HG02970 (cell line): Measurements from ENCODE around the gene CRTAC1.
"Not testable (repeated sequence)": the region's sequence is repeated elsewhere in the genome, so short reads cannot be mapped to it uniquely, and the experiment has no call there.

Experiments used
- ATAC-seq: cut with Tn5 transposase; IDR thresholded peaks from one replicate; pipeline ENCODE4 v1.9.1; 2021; ENCODE audit warnings: mild to moderate bottlenecking, moderate library complexity, moderate number of reproducible peaks; ENCODE audit not compliant: unreplicated experiment, low FRiP score

The CRTAC1 gene

GRCh38 chr10:97850446-97850845, 180.0 kb downstream of the CRTAC1 start:
- ATAC-seq, result no peak

GRCh38 chr10:97849687-97850402, 180.6 kb downstream of the CRTAC1 start, which contains the start of gene GOLGA7B:
Gene GOLGA7B (plus strand): TSS chr10:97849843. CDS start chr10:97850304, 461 bp downstream.
- no peak for ATAC-seq

GRCh38 chr10:97849103-97849686, 181.2 kb downstream of the CRTAC1 start:
- no peak for ATAC-seq

GRCh38 chr10:97844678-97845077, 185.7 kb downstream of the CRTAC1 start:
- ATAC-seq, result no peak

GRCh38 chr10:97843972-97844371, 186.4 kb downstream of the CRTAC1 start:
- ATAC-seq, result not testable (repeated sequence)

- ATAC-seq, result no peak
These were observed 187.1 kb downstream of the CRTAC1 start for GRCh38 chr10:97843281-97843671.

GRCh38 chr10:97842656-97843280, 187.7 kb downstream of the CRTAC1 start:
- no peak for ATAC-seq

GRCh38 chr10:97842114-97842513, 188.3 kb downstream of the CRTAC1 start:
- not testable (repeated sequence) for ATAC-seq

- not testable (repeated sequence) for ATAC-seq
These were observed 189.3 kb downstream of the CRTAC1 start for GRCh38 chr10:97841166-97841565.

- no peak for ATAC-seq
These were observed 192.3 kb downstream of the CRTAC1 start for GRCh38 chr10:97838091-97838490.

GRCh38 chr10:97836446-97836845, 194.0 kb downstream of the CRTAC1 start:
- ATAC-seq, result no peak

- ATAC-seq, result no peak
These were observed 199.2 kb downstream of the CRTAC1 start for GRCh38 chr10:97831259-97831658.

- no peak for ATAC-seq
These were observed 200.4 kb downstream of the CRTAC1 start for GRCh38 chr10:97830064-97830463.

GRCh38 chr10:97828721-97829120, 201.7 kb downstream of the CRTAC1 start:
- no peak for ATAC-seq

GRCh38 chr10:97827702-97828291, 202.6 kb downstream of the CRTAC1 start:
- ATAC-seq, result no peak

GRCh38 chr10:97826892-97827291, 203.5 kb downstream of the CRTAC1 start:
- ATAC-seq, result no peak

GRCh38 chr10:97825020-97825760, 205.2 kb downstream of the CRTAC1 start:
- ATAC-seq, result no peak

GRCh38 chr10:97823734-97824133, 206.7 kb downstream of the CRTAC1 start:
- ATAC-seq, result no peak

GRCh38 chr10:97822261-97822687, 208.1 kb downstream of the CRTAC1 start:
- no peak for ATAC-seq

GRCh38 chr10:97821308-97822038, 208.9 kb downstream of the CRTAC1 start:
- ATAC-seq, result no peak
